A673 (cell line): ENCODE results near the gene SNRNP25. TPM values are rescaled to one million over a fixed set of nuclear protein-coding genes. Genes with fewer than 3 reads are reported as not detected.
"Not testable (repeated sequence)": the region's sequence is repeated elsewhere in the genome, so short reads cannot be mapped to it uniquely, and the experiment has no call there.

ENCODE experiments used
- BruUV-seq: library from RNA; stranded (reverse); fragments of 400-500 nt; replicated peaks from 2 replicates; lab custom pipeline; 2021; lab: Mats Ljungman, UMichigan
- CTCF ChIA-PET: fragments of 300-600 bp; sonication (Branson Sonifier 250); formaldehyde crosslinking; loops from one replicate; lab custom pipeline; 2022; ENCODE audit warnings: antibody characterized with exemption; lab: Charles Lee
- POLR2A ChIA-PET: fragments of 300-600 bp; sonication (Branson Sonifier 250); formaldehyde crosslinking; loops from one replicate; lab custom pipeline; 2022; ENCODE audit warnings: antibody characterized with exemption; ENCODE audit not compliant: low non-redundant PET; lab: Charles Lee
- DNase-seq: peaks from one replicate; pipeline ENCODE4 v3.0.0-alpha.2; 2015; ENCODE audit warnings: low spot score
- H3K27ac ChIP-seq: fragments of 200-600 bp; sonication (generic); 2 replicates; pipeline ENCODE4 v1.5.1; 2016; ENCODE audit warnings: mixed run types, low read depth, mild to moderate bottlenecking, mixed read lengths, antibody characterized with exemption, low read length; ENCODE audit not compliant: poor library complexity, severe bottlenecking
- H3K27me3 ChIP-seq: fragments of 200-600 bp; sonication (generic); replicated peaks from 2 replicates; pipeline ENCODE4 v1.6.1; 2017; ENCODE audit warnings: mixed run types, low read depth, mild to moderate bottlenecking, mixed read lengths, antibody characterized with exemption, low read length; ENCODE audit not compliant: insufficient read depth, poor library complexity
- H3K36me3 ChIP-seq: fragments of 200-600 bp; sonication (generic); 2 replicates; pipeline ENCODE4 v1.6.1; 2016; ENCODE audit warnings: mixed run types, mild to moderate bottlenecking, mixed read lengths, antibody characterized with exemption, low read length; ENCODE audit not compliant: insufficient read depth, poor library complexity, severe bottlenecking
- H3K4me1 ChIP-seq: fragments of 200-600 bp; sonication (generic); 2 replicates; pipeline ENCODE4 v1.6.1; 2017; ENCODE audit warnings: mixed run types, mild to moderate bottlenecking, mixed read lengths, antibody characterized with exemption, low read length; ENCODE audit not compliant: insufficient read depth, poor library complexity, severe bottlenecking
- H3K4me3 ChIP-seq: fragments of 200-600 bp; sonication (generic); 2 replicates; pipeline ENCODE4 v1.5.1; 2016; ENCODE audit warnings: low read depth, mixed run types, mild to moderate bottlenecking, mixed read lengths, low read length; ENCODE audit not compliant: poor library complexity, severe bottlenecking
- H3K9me3 ChIP-seq: fragments of 200-600 bp; sonication (generic); 2 replicates; pipeline ENCODE4 v1.6.1; 2016; ENCODE audit warnings: mixed run types, low read depth, mild to moderate bottlenecking, mixed read lengths, antibody characterized with exemption, low read length; ENCODE audit not compliant: poor library complexity, severe bottlenecking
- EZH2 ChIP-seq: fragments of 200-600 bp; sonication (generic); IDR thresholded peaks from 2 replicates; pipeline ENCODE4 v1.6.1; 2017; ENCODE audit warnings: borderline replicate concordance, low read depth, mild to moderate bottlenecking, mixed read lengths, antibody characterized with exemption, low read length; ENCODE audit not compliant: poor library complexity, severe bottlenecking
- intact Hi-C: fragments of 100-400 bp; cut with micrococcal nuclease; formaldehyde crosslinking; loops from one replicate; pipeline ENCODE4 v1.10.0; 2022; ENCODE audit not compliant: unreplicated experiment
- total RNA-seq: library from RNA; stranded (reverse); gene quantifications from 2 replicates; pipeline ENCODE4 v1.2.3, GENCODE V29; 2021
- TF ChIP-seq, protein P1 (sequence below): fragments of 300-800, 200-600 bp; sonication (generic); conservative IDR thresholded peaks from 2 replicates; pipeline ENCODE4 v1.5.1; 2017; ENCODE audit warnings: low read depth, mild to moderate bottlenecking, antibody characterized with exemption, low read length, moderate library complexity, mixed read lengths

The SNRNP25 gene
- total RNA-seq, 1 experiment from 2014 or later = 54.9 TPM

- Histone ChIP-seq H3K9me3 (no peaks in the 10 kb centered on the region), H3K36me3 (peaks cover 30% of the 10 kb centered on the region), H3K27ac (no peak overlapping the region), H3K4me1 (no peaks in the 10 kb centered on the region), H3K4me3 (no peak overlapping the region), H3K27me3 (no peaks in the 10 kb centered on the region)
- CTCF ChIA-PET = no interaction called here
- TF ChIP-seq, protein P1, sequence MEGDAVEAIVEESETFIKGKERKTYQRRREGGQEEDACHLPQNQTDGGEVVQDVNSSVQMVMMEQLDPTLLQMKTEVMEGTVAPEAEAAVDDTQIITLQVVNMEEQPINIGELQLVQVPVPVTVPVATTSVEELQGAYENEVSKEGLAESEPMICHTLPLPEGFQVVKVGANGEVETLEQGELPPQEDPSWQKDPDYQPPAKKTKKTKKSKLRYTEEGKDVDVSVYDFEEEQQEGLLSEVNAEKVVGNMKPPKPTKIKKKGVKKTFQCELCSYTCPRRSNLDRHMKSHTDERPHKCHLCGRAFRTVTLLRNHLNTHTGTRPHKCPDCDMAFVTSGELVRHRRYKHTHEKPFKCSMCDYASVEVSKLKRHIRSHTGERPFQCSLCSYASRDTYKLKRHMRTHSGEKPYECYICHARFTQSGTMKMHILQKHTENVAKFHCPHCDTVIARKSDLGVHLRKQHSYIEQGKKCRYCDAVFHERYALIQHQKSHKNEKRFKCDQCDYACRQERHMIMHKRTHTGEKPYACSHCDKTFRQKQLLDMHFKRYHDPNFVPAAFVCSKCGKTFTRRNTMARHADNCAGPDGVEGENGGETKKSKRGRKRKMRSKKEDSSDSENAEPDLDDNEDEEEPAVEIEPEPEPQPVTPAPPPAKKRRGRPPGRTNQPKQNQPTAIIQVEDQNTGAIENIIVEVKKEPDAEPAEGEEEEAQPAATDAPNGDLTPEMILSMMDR = no peak
- TF ChIP-seq EZH2 = no peak
- no TSS peak for BruUV-seq
- DNase-seq = no peak
- intact Hi-C loops = no loop called here
- POLR2A ChIA-PET = interaction anchor here (0.5 kb wide), 1 partner anchor 307 kb away, joined by 4 read pairs; the partner anchor contains the start of gene AXIN1
Observed at GRCh38 chr16:45454-45853, 8.2 kb upstream of the SNRNP25 start.

DNA sequence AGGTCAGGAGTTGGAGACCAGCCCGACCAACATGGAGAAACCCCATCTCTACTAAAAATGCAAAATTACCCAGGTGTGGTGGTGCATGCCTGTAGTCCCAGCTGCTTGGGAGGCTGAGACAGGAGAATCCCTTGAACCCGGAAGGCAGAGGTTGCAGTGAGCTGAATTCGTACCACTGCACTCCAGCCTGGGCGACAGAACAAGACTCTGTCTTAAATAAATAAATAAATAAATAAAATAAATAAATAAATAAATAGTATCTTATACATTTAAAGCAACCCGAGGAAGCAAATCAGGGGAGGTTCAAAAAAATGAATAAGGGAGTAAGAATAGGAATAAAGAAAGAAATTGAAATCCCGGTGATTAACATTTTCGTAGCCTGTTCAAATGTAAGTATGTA is 7.1 kb upstream of the SNRNP25 start:
- CTCF ChIA-PET = interaction anchor here (0.6 kb wide), 1 partner anchor 20 kb away, joined by 3 read pairs; no protein-coding TSS in a partner anchor
- H3K27me3 ChIP-seq, DNase-seq: not testable (repeated sequence)

GRCh38 chr16:47234-47633 is 6.4 kb upstream of the SNRNP25 start:
- no TSS peak for BruUV-seq
- H3K9me3 ChIP-seq = no peaks in the 10 kb centered on the region
- no peak overlapping the region for H3K4me3 ChIP-seq
- DNase-seq = no peak
- POLR2A ChIA-PET = no interaction called here
- CTCF ChIA-PET = no interaction called here
- no peak overlapping the region for H3K27ac ChIP-seq
- TF ChIP-seq, protein P1 = no peak
- no peak for TF ChIP-seq EZH2
- peaks cover 7% of the 10 kb centered on the region for H3K4me1 ChIP-seq
- H3K27me3 ChIP-seq = no peaks in the 10 kb centered on the region
- peaks cover 34% of the 10 kb centered on the region for H3K36me3 ChIP-seq
- intact Hi-C loops = no loop called here

More for the DNA sequence above, 7.1 kb upstream of the SNRNP25 start:
- H3K9me3 ChIP-seq, H3K4me3 ChIP-seq, POLR2A ChIA-PET, intact Hi-C loops, H3K27ac ChIP-seq, BruUV-seq, H3K4me1 ChIP-seq: not testable (repeated sequence)
- peaks cover 34% of the 10 kb centered on the region for H3K36me3 ChIP-seq

- H3K9me3 ChIP-seq = no peaks in the 10 kb centered on the region
- H3K4me1 ChIP-seq = peaks cover 7% of the 10 kb centered on the region
- H3K4me3 ChIP-seq = no peak overlapping the region
- BruUV-seq = TSS peak; percentile 40
- TF ChIP-seq EZH2 = no peak
- TF ChIP-seq, protein P1 = no peak
- peaks cover 26% of the 10 kb centered on the region for H3K36me3 ChIP-seq
- no peaks in the 10 kb centered on the region for H3K27me3 ChIP-seq
- intact Hi-C loops = no loop called here
- peak; percentile 59 for DNase-seq
- ChIA-PET POLR2A (no interaction called here), CTCF (no interaction called here)
- H3K27ac ChIP-seq = no peak overlapping the region
Observed at GRCh38 chr16:50769-51591, 2.6 kb upstream of the SNRNP25 start.
